Mammary epithelial cell (primary cell): ENCODE results near the gene FAM3D.

Experiments
- CTCF ChIP-seq, 2 donors: IDR thresholded peaks in 1 of 2; conservative IDR thresholded peaks in 1 of 2; 2 replicates each; pipeline ENCODE4 v1.5.1; 2011 to 2012; ENCODE audit warnings: inconsistent platforms in 2 of 2, low read length in 2 of 2, mild to moderate bottlenecking in 2 of 2, control low read depth in 1 of 2, low read depth in 1 of 2; ENCODE audit not compliant: insufficient read depth in 1 of 2; ENCODE audit errors: extremely low read depth in 1 of 2
- EZH2 ChIP-seq: IDR thresholded peaks from 2 replicates; pipeline ENCODE4 v1.6.1; 2012; ENCODE audit warnings: low read length, inconsistent platforms, borderline replicate concordance

DNA sequence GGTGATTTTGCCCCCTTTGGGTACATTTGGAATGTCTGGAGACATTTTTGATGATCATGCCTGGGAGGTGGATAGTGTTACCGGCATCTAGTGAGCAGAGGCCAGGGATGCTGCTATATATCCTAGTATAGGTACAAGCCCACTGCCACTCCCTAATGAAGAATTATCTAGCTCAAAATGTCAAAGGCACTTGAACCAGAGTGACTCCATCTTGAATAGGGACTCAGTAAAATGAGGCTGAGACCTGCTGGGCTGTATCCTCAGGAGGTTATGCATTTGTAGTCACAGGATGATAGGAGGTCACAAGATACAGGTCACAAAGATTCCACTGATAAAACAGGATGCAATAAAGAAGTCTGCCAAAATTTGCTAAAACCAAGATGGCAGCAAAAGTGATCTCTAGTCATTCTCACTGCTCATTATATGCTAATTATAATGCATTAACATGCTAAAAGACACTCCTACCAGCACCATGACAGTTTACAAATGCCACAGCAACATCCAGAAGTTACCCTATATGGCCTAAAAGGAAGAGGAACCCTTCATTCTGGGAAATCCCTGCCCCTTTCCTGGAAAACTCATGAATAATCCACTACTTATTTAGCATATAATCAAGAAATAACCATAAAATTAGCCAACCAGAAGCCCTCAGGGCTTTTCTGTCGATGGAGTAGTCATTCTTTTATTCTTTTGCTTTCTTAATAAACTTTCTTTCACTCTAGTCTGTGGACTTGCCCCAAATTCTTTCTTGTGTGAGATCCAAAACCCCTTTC is 40.0 kb upstream of the FAM3D start:
- no peak for TF ChIP-seq CTCF (conservative IDR thresholded peaks at IDR 0.05 in 1 of 2, IDR thresholded peaks at IDR 0.05 in 1 of 2; ENCODE audit: extremely low read depth in 1 of 2, insufficient read depth in 1 of 2, low read depth in 1 of 2, low read length in 2 of 2)
- no peak for TF ChIP-seq EZH2
